ENCODE measurements around the gene LRP1-AS. TPM values are rescaled to one million over a fixed set of nuclear protein-coding genes. Genes with fewer than 3 reads are reported as not detected.

LRP1-AS gene
- total RNA-seq, 2 experiments from 2014 or later = not detected

- Mint-ChIP-seq H3K9me3 (no peaks in the 10 kb centered on the region), H3K4me3 (no peak overlapping the region), H3K36me3 (ENCODE audit: low read depth) (no peaks in the 10 kb centered on the region), H3K27ac (no peak overlapping the region), H3K4me1 (ENCODE audit: low read depth) (no peaks in the 10 kb centered on the region), H3K27me3 (no peaks in the 10 kb centered on the region)
- DNase-seq = no peak
- ChIA-PET POLR2A (no interaction called here), CTCF (interaction anchor here (1.0 to 2.0 kb wide), 4 partner anchors 9 to 104 kb away, joined by 4 to 9 read pairs (median 4); no protein-coding TSS in a partner anchor)
- Histone ChIP-seq H3K27me3 (ENCODE audit: control insufficient read depth in 1 of 2, insufficient read depth in 2 of 2, low read length in 2 of 2) (no peaks in the 10 kb centered on the region), H3K4me1 (ENCODE audit: insufficient read depth, low read length) (no peaks in the 10 kb centered on the region), H3K9me3 (ENCODE audit: control insufficient read depth in 1 of 2, insufficient read depth in 1 of 2, low read length in 2 of 2) (no peaks in the 10 kb centered on the region), H3K4me3 (ENCODE audit: low read length) (no peak overlapping the region), H3K27ac (ENCODE audit: low read depth in 1 of 2, low read length in 2 of 2) (no peak overlapping the region), H3K36me3 (ENCODE audit: insufficient read depth, low read length) (no peaks in the 10 kb centered on the region)
- intact Hi-C loops (cut with DNase I, micrococcal nuclease) = loop anchor here (1.0 to 2.0 kb wide), 2 partner anchors 49 kb away; no protein-coding TSS in a partner anchor
- no peak for ATAC-seq (ENCODE audit: poor library complexity)
- no peak for TF ChIP-seq CTCF (IDR thresholded peaks at IDR 0.05)
Observed at GRCh38 chr12:57173683-57174082, 26.3 kb upstream of the LRP1-AS start.

- no peaks in the 10 kb centered on the region for H3K27me3 ChIP-seq (ENCODE audit: control insufficient read depth in 1 of 2, insufficient read depth in 2 of 2, low read length in 2 of 2)
- H3K4me1 ChIP-seq (ENCODE audit: insufficient read depth, low read length) = no peaks in the 10 kb centered on the region
- intact Hi-C loops (cut with DNase I, micrococcal nuclease) = loop anchor here (1.0 to 2.0 kb wide), 2 partner anchors 48 to 49 kb away; no protein-coding TSS in a partner anchor
- no peak overlapping the region for H3K4me3 Mint-ChIP-seq
- H3K27me3 Mint-ChIP-seq = no peaks in the 10 kb centered on the region
- no peaks in the 10 kb centered on the region for H3K36me3 ChIP-seq (ENCODE audit: insufficient read depth, low read length)
- peak in 6 of 14 experiments; percentile 9 to 45 (median 23) for DNase-seq
- H3K9me3 Mint-ChIP-seq = no peaks in the 10 kb centered on the region
- TF ChIP-seq CTCF (IDR thresholded peaks at IDR 0.05) = peak; percentile 54
- CTCF ChIA-PET = interaction anchor here (1.0 to 2.0 kb wide), 4 partner anchors 10 to 103 kb away, joined by 4 to 9 read pairs (median 4); no protein-coding TSS in a partner anchor
- ATAC-seq (ENCODE audit: poor library complexity) = no peak
- no peaks in the 10 kb centered on the region for H3K4me1 Mint-ChIP-seq (ENCODE audit: low read depth)
- H3K36me3 Mint-ChIP-seq (ENCODE audit: low read depth) = no peaks in the 10 kb centered on the region
- H3K4me3 ChIP-seq (ENCODE audit: low read length) = no peak overlapping the region
- H3K27ac ChIP-seq (ENCODE audit: low read depth in 1 of 2, low read length in 2 of 2) = no peak overlapping the region
- H3K9me3 ChIP-seq (ENCODE audit: control insufficient read depth in 1 of 2, insufficient read depth in 1 of 2, low read length in 2 of 2) = no peaks in the 10 kb centered on the region
- POLR2A ChIA-PET = no interaction called here
- no peak overlapping the region for H3K27ac Mint-ChIP-seq
Observed at GRCh38 chr12:57173089-57173488, 25.7 kb upstream of the LRP1-AS start.

- Mint-ChIP-seq H3K27ac (no peak overlapping the region), H3K36me3 (ENCODE audit: low read depth) (no peaks in the 10 kb centered on the region), H3K4me3 (no peak overlapping the region), H3K9me3 (no peaks in the 10 kb centered on the region), H3K4me1 (ENCODE audit: low read depth) (no peaks in the 10 kb centered on the region), H3K27me3 (no peaks in the 10 kb centered on the region)
- ChIA-PET POLR2A (no interaction called here), CTCF (no interaction called here)
- H3K4me3 ChIP-seq (ENCODE audit: low read length) = no peak overlapping the region
- DNase-seq (no peak), ATAC-seq (ENCODE audit: poor library complexity) (no peak)
- H3K36me3 ChIP-seq (ENCODE audit: insufficient read depth, low read length) = no peaks in the 10 kb centered on the region
- no peaks in the 10 kb centered on the region for H3K4me1 ChIP-seq (ENCODE audit: insufficient read depth, low read length)
- H3K27ac ChIP-seq (ENCODE audit: low read depth in 1 of 2, low read length in 2 of 2) = no peak overlapping the region
- no peak for TF ChIP-seq CTCF (IDR thresholded peaks at IDR 0.05)
- intact Hi-C loops (cut with DNase I, micrococcal nuclease) = loop anchor here in 1 of 2 experiments (2.0 kb wide), 1 partner anchor 47 kb away; no protein-coding TSS in a partner anchor
- no peaks in the 10 kb centered on the region for H3K27me3 ChIP-seq (ENCODE audit: control insufficient read depth in 1 of 2, insufficient read depth in 2 of 2, low read length in 2 of 2)
- H3K9me3 ChIP-seq (ENCODE audit: control insufficient read depth in 1 of 2, insufficient read depth in 1 of 2, low read length in 2 of 2) = no peaks in the 10 kb centered on the region
Observed at GRCh38 chr12:57171668-57172067, 24.2 kb upstream of the LRP1-AS start.
